Activated B cell treated with CpG ODN at 0.5 μM for 24 hours (primary cell): ENCODE data around the gene GTF2H1. TPM values are rescaled to one million over a fixed set of nuclear protein-coding genes. Genes with fewer than 3 reads are reported as not detected.

ENCODE experiments used
- ATAC-seq: fragments of 200-7000 bp; cut with Tn5 transposase; one replicate; pipeline ENCODE4 v1.10.0; 2021; ENCODE audit warnings: low read depth, mild to moderate bottlenecking, moderate library complexity
- CTCF ChIA-PET: fragments of 350-600 bp; sonication (Branson Sonifier 250); formaldehyde crosslinking; loops from one replicate; lab custom pipeline; 2021; ENCODE audit warnings: antibody characterized with exemption; lab: Charles Lee
- POLR2A ChIA-PET: fragments of 350-600 bp; sonication (Branson Sonifier 250); formaldehyde crosslinking; loops from one replicate; lab custom pipeline; 2021; ENCODE audit warnings: antibody characterized with exemption; lab: Charles Lee
- DNase-seq: peaks from one replicate; pipeline ENCODE4 v3.0.0; 2022
- H3K27ac Mint-ChIP-seq: one replicate; pipeline ENCODE4 v1.8.0; 2020; ENCODE audit warnings: mixed read lengths
- H3K27me3 Mint-ChIP-seq: one replicate; pipeline ENCODE4 v1.8.0; 2021; ENCODE audit warnings: mixed read lengths
- H3K36me3 Mint-ChIP-seq: one replicate; pipeline ENCODE4 v1.8.0; 2021; ENCODE audit warnings: low read depth, mixed read lengths
- H3K4me1 Mint-ChIP-seq: one replicate; pipeline ENCODE4 v1.8.0; 2021; ENCODE audit warnings: mixed read lengths
- H3K4me3 Mint-ChIP-seq: one replicate; pipeline ENCODE4 v1.8.0; 2020; ENCODE audit warnings: mild to moderate bottlenecking, mixed read lengths
- H3K9me3 Mint-ChIP-seq: one replicate; pipeline ENCODE4 v1.8.0; 2020; ENCODE audit warnings: mixed read lengths
- CTCF ChIP-seq: fragments of 200-600 bp; IDR thresholded peaks from one replicate; pipeline ENCODE4 v1.8.0; 2022; ENCODE audit warnings: antibody characterized with exemption, mild to moderate bottlenecking
- intact Hi-C: fragments of 100-400 bp; cut with micrococcal nuclease; formaldehyde crosslinking; loops from one replicate; pipeline ENCODE4 v1.15.1; 2024
- total RNA-seq: library from RNA; stranded (reverse); gene quantifications from 2 replicates; pipeline ENCODE4 v1.2.3, GENCODE V29; 2022

Gene GTF2H1
- total RNA-seq, 1 donor from 2014 or later: 71.5 TPM

GRCh38 chr11:18312012-18312411 is 10.4 kb upstream of the GTF2H1 start:
- H3K27ac Mint-ChIP-seq: peak overlapping the region; percentile 76
- no peak overlapping the region for H3K4me3 Mint-ChIP-seq
- H3K27me3 Mint-ChIP-seq: no peaks in the 10 kb centered on the region
- H3K9me3 Mint-ChIP-seq: no peaks in the 10 kb centered on the region
- ChIA-PET POLR2A (interaction anchor here (0.7 to 4.7 kb wide), 5 partner anchors 8 to 395 kb away, joined by 6 to 47 read pairs (median 13); partner anchors contain the start of genes GTF2H1, HPS5 and LDHA), CTCF (no interaction called here)
- peaks cover 38% of the 10 kb centered on the region for H3K4me1 Mint-ChIP-seq
- H3K36me3 Mint-ChIP-seq: peaks cover 78% of the 10 kb centered on the region
- TF ChIP-seq CTCF: no peak
- intact Hi-C loops: no loop called here
- DNase-seq (no peak), ATAC-seq (no peak)

GRCh38 chr11:18312663-18313420 is 9.5 kb upstream of the GTF2H1 start:
- H3K9me3 Mint-ChIP-seq: no peaks in the 10 kb centered on the region
- H3K4me3 Mint-ChIP-seq: no peak overlapping the region
- peak overlapping the region; percentile 69 for H3K27ac Mint-ChIP-seq
- intact Hi-C loops: no loop called here
- TF ChIP-seq CTCF: no peak
- DNase-seq (no peak), ATAC-seq (no peak)
- peaks cover 38% of the 10 kb centered on the region for H3K4me1 Mint-ChIP-seq
- CTCF ChIA-PET: no interaction called here
- POLR2A ChIA-PET: interaction anchor here (0.6 to 4.7 kb wide), 5 partner anchors 7 to 194 kb away, joined by 3 to 47 read pairs (median 9); partner anchors contain the start of genes GTF2H1, HPS5 and LDHA
- no peaks in the 10 kb centered on the region for H3K27me3 Mint-ChIP-seq
- H3K36me3 Mint-ChIP-seq: peaks cover 76% of the 10 kb centered on the region

GRCh38 chr11:18313965-18314763 is 8.2 kb upstream of the GTF2H1 start:
- no peak overlapping the region for H3K4me3 Mint-ChIP-seq
- TF ChIP-seq CTCF: no peak
- ChIA-PET POLR2A (interaction anchor here (0.6 to 4.7 kb wide), 3 partner anchors 8 to 213 kb away, joined by 3 to 47 read pairs (median 3); partner anchors contain the start of genes GTF2H1, HPS5 and TSG101), CTCF (no interaction called here)
- no peaks in the 10 kb centered on the region for H3K27me3 Mint-ChIP-seq
- DNase-seq: no peak
- H3K4me1 Mint-ChIP-seq: peaks cover 49% of the 10 kb centered on the region
- ATAC-seq: no peak
- H3K36me3 Mint-ChIP-seq: peaks cover 74% of the 10 kb centered on the region
- no peaks in the 10 kb centered on the region for H3K9me3 Mint-ChIP-seq
- intact Hi-C loops: no loop called here
- no peak overlapping the region for H3K27ac Mint-ChIP-seq

GRCh38 chr11:18314784-18315523 is 7.4 kb upstream of the GTF2H1 start:
- no peak for ATAC-seq
- no peak overlapping the region for H3K4me3 Mint-ChIP-seq
- TF ChIP-seq CTCF: no peak
- no peak for DNase-seq
- ChIA-PET CTCF (no interaction called here), POLR2A (interaction anchor here (1.6 kb wide), 1 partner anchor 212 kb away, joined by 3 read pairs; the partner anchor contains the start of gene TSG101)
- intact Hi-C loops: no loop called here
- peaks cover 54% of the 10 kb centered on the region for H3K4me1 Mint-ChIP-seq
- H3K36me3 Mint-ChIP-seq: peaks cover 72% of the 10 kb centered on the region
- H3K27ac Mint-ChIP-seq: no peak overlapping the region
- H3K9me3 Mint-ChIP-seq: no peaks in the 10 kb centered on the region
- H3K27me3 Mint-ChIP-seq: no peaks in the 10 kb centered on the region
